HG03060 (cell line): ENCODE measurements around the gene BCL11B.
"Not testable (repeated sequence)": the region's sequence is repeated elsewhere in the genome, so short reads cannot be mapped to it uniquely, and the experiment has no call there.

Experiments
- ATAC-seq: cut with Tn5 transposase; IDR thresholded peaks from one replicate; pipeline ENCODE4 v1.9.1; 2021; ENCODE audit warnings: low read depth, moderate number of reproducible peaks; ENCODE audit not compliant: unreplicated experiment

BCL11B gene

GRCh38 chr14:99186956-99187690, 84.9 kb downstream of the BCL11B start:
- ATAC-seq, result no peak

- ATAC-seq, result not testable (repeated sequence)
These were observed 85.7 kb downstream of the BCL11B start for GRCh38 chr14:99186336-99186735.

GRCh38 chr14:99185436-99186068, 86.4 kb downstream of the BCL11B start:
- no peak for ATAC-seq

GRCh38 chr14:99183716-99184115, 88.3 kb downstream of the BCL11B start:
- no peak for ATAC-seq

- ATAC-seq, result no peak
These were observed 88.7 kb downstream of the BCL11B start for GRCh38 chr14:99183311-99183710.

- no peak for ATAC-seq
These were observed 89.3 kb downstream of the BCL11B start for GRCh38 chr14:99182548-99183250.

- no peak for ATAC-seq
These were observed 90.0 kb downstream of the BCL11B start for GRCh38 chr14:99181804-99182520.

- ATAC-seq, result no peak
These were observed 90.8 kb downstream of the BCL11B start for GRCh38 chr14:99181241-99181640.

- no peak for ATAC-seq
These were observed 92.1 kb downstream of the BCL11B start for GRCh38 chr14:99179946-99180345.

GRCh38 chr14:99179506-99179905, 92.5 kb downstream of the BCL11B start:
- no peak for ATAC-seq

GRCh38 chr14:99177886-99178835, 93.8 kb downstream of the BCL11B start:
- no peak for ATAC-seq

GRCh38 chr14:99177046-99177655, 94.8 kb downstream of the BCL11B start:
- no peak for ATAC-seq

- ATAC-seq, result no peak
These were observed 95.6 kb downstream of the BCL11B start for GRCh38 chr14:99176156-99176945.

GRCh38 chr14:99175331-99176155, 96.5 kb downstream of the BCL11B start:
- no peak for ATAC-seq

- no peak for ATAC-seq
These were observed 97.2 kb downstream of the BCL11B start for GRCh38 chr14:99174770-99175319.

GRCh38 chr14:99174081-99174769, 97.8 kb downstream of the BCL11B start:
- no peak for ATAC-seq

GRCh38 chr14:99173506-99173905, 98.5 kb downstream of the BCL11B start:
- no peak for ATAC-seq
